Glomerular visceral epithelial cell (primary cell): ENCODE results near the gene RABAC1.
A peak's percentile ranks its signal among the peaks of the same experiment; 100 is the strongest.
"Not testable (repeated sequence)": the region's sequence is repeated elsewhere in the genome, so short reads cannot be mapped to it uniquely, and the experiment has no call there.

Experiments
- DNase-seq: peaks from one replicate; pipeline ENCODE4 v3.0.0-alpha.2; 2016; ENCODE audit errors: extremely low spot score

The RABAC1 gene

DNA sequence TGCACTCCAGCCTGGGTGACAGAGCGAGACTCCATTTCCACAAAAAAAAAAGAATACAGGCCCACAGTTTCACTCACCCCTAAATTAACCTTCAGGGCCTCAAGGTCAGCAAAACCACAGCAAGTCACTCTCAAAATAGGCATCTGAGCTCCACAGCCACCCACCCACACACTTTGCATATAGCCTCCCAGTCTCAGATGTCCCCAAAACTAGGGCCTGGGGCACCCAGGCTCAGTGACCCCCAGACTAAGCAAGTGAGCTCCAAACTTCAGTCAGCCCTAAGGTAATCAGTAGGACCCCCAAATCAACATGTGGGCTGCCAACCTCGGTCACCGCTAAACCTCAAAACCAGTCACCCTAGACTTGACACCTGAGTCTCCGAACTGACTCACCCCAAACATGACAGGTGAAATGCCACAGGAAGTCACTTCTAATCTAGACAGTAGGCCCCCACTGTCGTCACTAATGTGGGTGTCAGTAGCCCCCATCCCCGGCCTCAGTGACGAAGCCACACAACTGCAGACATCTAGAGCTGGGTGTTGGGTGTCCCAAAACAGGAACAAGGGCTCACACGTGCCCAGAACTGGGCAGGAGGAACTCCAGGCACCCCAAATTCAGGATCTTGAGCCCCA, 13.9 kb downstream of the RABAC1 start:
- no peak for DNase-seq

GRCh38 chr19:41944336-41944735, 14.8 kb downstream of the RABAC1 start:
- no peak for DNase-seq

GRCh38 chr19:41941410-41942202, 17.5 kb downstream of the RABAC1 start:
- DNase-seq, result no peak

GRCh38 chr19:41940731-41941409, 18.3 kb downstream of the RABAC1 start:
- no peak for DNase-seq

GRCh38 chr19:41939861-41940730, 19.0 kb downstream of the RABAC1 start:
- DNase-seq, result no peak

DNA sequence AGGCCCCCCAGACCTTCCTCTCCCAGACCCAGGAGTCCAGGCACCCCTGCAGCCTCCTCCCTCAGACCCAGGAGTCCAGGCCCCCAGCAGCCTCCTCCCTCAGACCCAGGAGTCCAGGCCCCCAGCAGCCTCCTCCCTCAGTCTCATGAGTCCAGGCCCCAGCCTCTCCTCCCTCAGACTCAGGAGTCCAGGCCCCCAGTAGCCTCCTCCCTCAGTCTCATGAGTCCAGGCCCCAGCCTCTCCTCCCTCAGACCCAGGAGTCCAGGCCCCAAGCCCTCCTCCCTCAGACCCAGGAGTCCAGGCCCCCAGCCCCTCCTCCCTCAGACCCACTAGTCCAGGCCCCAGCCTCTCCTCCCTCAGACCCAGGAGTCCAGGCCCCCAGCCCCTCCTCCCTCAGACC, 19.9 kb downstream of the RABAC1 start:
- not testable (repeated sequence) for DNase-seq

GRCh38 chr19:41937525-41938468, 21.3 kb downstream of the RABAC1 start:
- DNase-seq, result no peak

DNA sequence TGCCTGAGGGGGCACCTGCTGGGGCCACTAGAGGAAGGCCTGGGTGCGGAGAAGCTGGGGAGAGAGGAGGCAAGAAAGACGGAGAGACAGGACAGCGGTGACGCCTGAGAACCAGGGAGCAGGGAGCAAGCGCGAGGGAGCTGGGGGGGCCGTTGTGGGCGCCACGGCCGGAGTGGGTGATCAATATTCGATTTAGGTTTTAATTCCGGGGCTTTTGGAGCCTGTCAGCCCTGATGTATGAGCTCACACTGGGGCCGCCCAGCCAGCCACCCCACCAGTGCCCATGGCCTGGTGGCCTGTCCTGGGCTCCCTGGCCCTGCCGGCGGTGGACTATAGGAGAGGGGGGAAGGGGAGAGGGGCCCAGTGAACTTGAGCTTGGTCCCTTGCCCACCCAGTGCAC, 22.2 kb downstream of the RABAC1 start:
- no peak for DNase-seq

GRCh38 chr19:41936416-41936850, 22.7 kb downstream of the RABAC1 start:
- DNase-seq, result no peak

DNA sequence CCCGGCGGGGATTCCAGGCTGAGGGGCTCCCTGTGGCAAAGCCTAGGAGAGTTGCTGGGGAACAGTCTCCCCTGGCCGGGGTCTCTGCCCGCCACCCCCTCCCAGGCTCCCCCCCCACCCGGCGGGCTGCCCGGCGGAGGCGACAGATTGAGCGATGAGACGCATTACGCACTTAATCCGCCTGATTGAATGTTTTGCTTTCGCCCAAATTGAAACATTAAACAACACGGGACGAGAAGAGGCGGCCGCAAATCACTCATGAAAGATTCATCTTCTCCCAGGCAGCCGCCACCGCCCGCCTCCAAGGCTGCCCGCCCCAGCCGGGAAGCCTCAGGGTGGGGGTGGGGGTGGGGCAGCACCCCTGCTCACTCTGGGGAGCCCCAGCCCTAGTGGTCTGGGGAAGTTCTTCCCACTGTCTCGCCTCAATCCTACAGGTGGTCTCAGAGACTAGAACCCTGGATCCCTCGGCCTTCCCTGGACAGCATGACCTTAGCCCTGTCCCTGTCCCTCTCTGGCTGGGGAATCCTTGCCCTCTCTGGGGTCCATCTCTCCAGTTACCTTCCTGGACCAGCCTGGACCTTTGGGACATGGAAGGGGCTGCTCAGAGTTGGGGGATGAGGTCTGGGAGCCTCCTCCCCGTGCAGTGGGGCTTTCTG, 23.2 kb downstream of the RABAC1 start:
- no peak for DNase-seq

DNA sequence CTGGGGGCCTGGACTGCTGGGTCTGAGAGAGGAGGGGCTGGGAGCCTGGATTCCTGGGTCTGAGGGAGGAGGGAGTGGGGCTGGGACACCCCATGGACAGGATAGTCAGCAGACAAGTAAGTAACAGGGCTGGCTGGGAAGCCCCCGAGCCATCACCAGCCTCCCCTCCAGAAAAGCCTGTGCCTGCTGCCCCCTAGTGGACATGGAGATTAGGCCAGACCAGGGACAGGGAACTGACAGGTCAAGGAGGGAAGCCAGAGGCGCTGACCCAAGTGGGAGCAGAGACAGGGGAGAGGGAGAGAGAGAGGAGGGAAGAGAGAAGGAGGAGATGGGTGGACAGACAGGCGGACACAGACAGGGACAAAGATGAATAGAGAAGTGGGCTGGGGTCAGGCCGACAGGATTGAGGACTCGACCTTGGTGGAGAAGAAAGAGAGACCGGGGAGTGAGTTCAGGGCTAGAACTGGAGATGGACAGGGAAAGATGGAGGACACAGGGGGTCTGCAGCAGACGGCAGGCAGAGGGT, 24.2 kb downstream of the RABAC1 start:
- peak; percentile 67 for DNase-seq

DNA sequence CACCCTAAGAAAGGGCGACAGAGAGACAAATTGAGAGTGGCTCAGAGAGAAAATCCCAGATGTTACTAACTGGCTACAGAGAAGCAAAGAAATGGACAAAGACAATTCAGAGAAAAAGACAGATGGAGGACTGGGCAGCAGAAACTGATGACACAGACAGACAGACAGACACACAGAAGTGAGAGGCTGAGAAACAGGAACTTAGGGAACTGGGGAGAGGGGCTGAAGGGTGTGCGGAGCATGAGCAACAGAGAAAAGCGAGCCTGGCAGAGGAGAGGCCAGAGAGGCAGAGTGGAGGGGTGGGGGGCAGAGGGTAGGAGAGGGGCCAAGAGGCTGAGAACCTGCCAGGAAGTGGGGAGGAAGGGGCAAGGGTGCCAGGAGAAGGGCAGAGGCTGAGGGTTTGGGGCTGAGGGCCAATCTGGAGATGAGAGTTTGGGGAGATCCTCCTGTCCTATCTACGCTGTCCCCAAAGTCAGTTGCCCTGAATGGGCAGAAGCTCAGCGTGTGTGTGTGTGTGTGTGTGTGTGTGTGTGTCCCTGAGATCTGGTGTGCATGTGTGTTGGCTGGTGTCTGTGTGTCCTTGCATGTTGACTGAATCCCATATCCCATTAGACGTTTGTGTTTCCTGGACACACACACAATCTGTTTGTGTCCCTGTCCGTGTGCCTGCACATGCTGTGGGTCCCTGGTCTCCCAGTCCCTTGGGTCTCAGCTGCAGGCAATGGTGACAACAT, 25.3 kb downstream of the RABAC1 start:
- DNase-seq, result no peak

DNA sequence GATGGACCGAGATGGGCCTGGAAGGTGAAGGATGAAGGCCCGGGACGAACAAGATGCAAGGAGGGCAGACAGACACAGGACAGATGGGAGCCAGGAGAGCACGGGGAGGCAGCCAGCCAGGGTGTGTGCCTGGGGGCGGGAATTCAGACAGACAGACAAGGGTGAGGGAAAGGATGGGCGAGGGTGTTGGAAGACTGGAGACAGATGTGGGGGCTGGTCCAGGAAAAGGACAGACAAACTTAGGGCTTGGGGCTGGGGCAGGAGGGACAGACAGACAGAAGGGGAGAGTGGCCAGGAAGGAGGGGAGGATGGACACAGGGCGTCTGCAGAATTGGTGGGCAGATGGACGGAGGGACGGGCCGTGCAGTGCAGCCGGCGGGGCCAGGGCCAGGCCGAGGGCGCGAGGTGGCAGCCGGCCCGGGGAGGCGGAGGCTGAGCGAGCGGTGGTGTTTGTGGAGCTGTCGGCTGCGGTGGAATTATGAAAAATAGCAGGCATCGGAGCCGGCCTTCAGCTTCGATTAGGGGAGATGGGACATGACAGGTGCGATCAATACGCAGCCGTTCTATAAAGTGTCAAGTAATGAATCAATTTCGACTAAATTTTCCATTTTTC, 26.3 kb downstream of the RABAC1 start:
- DNase-seq, result no peak

DNA sequence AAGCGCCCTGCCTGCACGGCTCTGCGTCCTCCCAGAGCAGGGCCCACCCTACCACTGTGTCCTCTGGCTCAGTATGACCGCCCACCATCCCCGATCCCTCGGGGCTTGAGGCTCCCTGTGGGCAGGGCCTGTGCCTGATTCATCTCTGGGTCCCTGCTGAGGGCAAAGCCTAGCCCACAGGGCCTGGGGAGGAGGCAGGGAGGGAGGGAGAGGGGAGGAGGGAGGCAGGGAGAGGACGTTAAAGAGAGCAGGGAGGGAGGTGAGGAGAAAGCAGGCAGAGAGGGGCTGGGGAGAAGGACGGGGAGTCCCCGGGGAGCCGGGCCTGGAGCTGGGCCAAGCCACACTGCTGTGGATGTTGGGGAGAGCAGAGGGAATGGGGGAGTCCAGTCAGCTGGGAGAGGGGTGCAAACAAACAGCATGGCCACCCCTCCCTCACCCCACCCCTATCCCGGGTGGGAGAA, 26.8 kb downstream of the RABAC1 start:
- no peak for DNase-seq

GRCh38 chr19:41930926-41931592, 28.1 kb downstream of the RABAC1 start:
- no peak for DNase-seq

GRCh38 chr19:41930322-41930722, 28.8 kb downstream of the RABAC1 start:
- DNase-seq, result no peak

- DNase-seq, result no peak
Observed at GRCh38 chr19:41929536-41930071, 29.5 kb downstream of the RABAC1 start.
